Liver (tissue), 9 donors: ENCODE measurements around the gene CCDC50. TPM values are rescaled to one million over a fixed set of nuclear protein-coding genes. Genes with fewer than 3 reads are reported as not detected.

ENCODE experiments used
- DNase-seq: peaks from one replicate; pipeline ENCODE4 v3.0.0-alpha.2; 2017; ENCODE audit warnings: low spot score
- H3K27ac ChIP-seq, 2 donors: one replicate each; pipeline ENCODE4 v1.7.0; 2013; ENCODE audit warnings: inconsistent platforms in 2 of 2, low read length in 2 of 2, control low read depth in 1 of 2, low read depth in 1 of 2, mild to moderate bottlenecking in 1 of 2
- H3K27me3 ChIP-seq, 4 donors: one replicate each; pipeline versions ENCODE4 v1.6.1 to v1.7.0; 2013; ENCODE audit warnings: low read length in 3 of 4, inconsistent platforms in 1 of 4, mild to moderate bottlenecking in 1 of 4, moderate library complexity in 1 of 4; ENCODE audit not compliant: control insufficient read depth in 4 of 4, insufficient read depth in 4 of 4
- H3K36me3 ChIP-seq, 4 donors: one replicate each; pipeline versions ENCODE4 v1.6.1 to v1.7.0; 2013; ENCODE audit warnings: low read length in 3 of 4, mild to moderate bottlenecking in 3 of 4, low read depth in 1 of 4, moderate library complexity in 1 of 4; ENCODE audit not compliant: control insufficient read depth in 4 of 4, insufficient read depth in 3 of 4
- H3K4me1 ChIP-seq, 4 donors: one replicate each; pipeline versions ENCODE4 v1.6.1 to v1.7.0; 2013; ENCODE audit warnings: low read length in 3 of 4, mild to moderate bottlenecking in 3 of 4, moderate library complexity in 1 of 4; ENCODE audit not compliant: control insufficient read depth in 4 of 4, insufficient read depth in 4 of 4
- H3K4me3 ChIP-seq, 3 donors: one replicate each; pipeline versions ENCODE4 v1.6.1 to v1.7.0; 2013; ENCODE audit warnings: low read length in 3 of 3, control low read depth in 1 of 3, low read depth in 1 of 3, mild to moderate bottlenecking in 1 of 3
- H3K9ac ChIP-seq, 2 donors: one replicate each; pipeline ENCODE4 v1.7.0; 2013; ENCODE audit warnings: low read length in 2 of 2, mild to moderate bottlenecking in 2 of 2, moderate library complexity in 2 of 2, control low read depth in 1 of 2, low read depth in 1 of 2
- H3K9me3 ChIP-seq, 4 donors: one replicate each; pipeline versions ENCODE4 v1.6.1 to v1.7.0; 2013; ENCODE audit warnings: low read length in 3 of 4; ENCODE audit not compliant: control insufficient read depth in 4 of 4
- ATF3 ChIP-seq: IDR thresholded peaks from 2 replicates; pipeline ENCODE4 v1.6.1; 2016; ENCODE audit warnings: antibody characterized with exemption
- CTCF ChIP-seq: fragments of 150-350 bp; IDR thresholded peaks from 2 replicates; pipeline ENCODE4 v1.5.1; 2017; ENCODE audit warnings: improper control_type of control experiment, low read depth, low read length; ENCODE audit not compliant: missing input control
- EGR1 ChIP-seq, 2 donors: IDR thresholded peaks; 2 replicates each; pipeline ENCODE4 v1.6.1; 2016 to 2018; ENCODE audit warnings: antibody characterized with exemption in 2 of 2, low read depth in 2 of 2
- FOXA1 ChIP-seq: IDR thresholded peaks from 2 replicates; pipeline ENCODE4 v1.6.1; 2016; ENCODE audit warnings: antibody characterized with exemption
- FOXA2 ChIP-seq: IDR thresholded peaks from 2 replicates; pipeline ENCODE4 v1.6.1; 2016; ENCODE audit warnings: antibody characterized with exemption
- GABPA ChIP-seq, 2 donors: IDR thresholded peaks in 1 of 2; conservative IDR thresholded peaks in 1 of 2; 2 replicates each; pipeline ENCODE4 v1.6.1; 2016; ENCODE audit warnings: antibody characterized with exemption in 2 of 2, mild to moderate bottlenecking in 1 of 2, moderate library complexity in 1 of 2
- HNF4A ChIP-seq, 2 donors: conservative IDR thresholded peaks; 2 replicates each; pipeline ENCODE4 v1.6.1; 2016; ENCODE audit warnings: antibody characterized with exemption in 2 of 2, mild to moderate bottlenecking in 2 of 2
- HNF4G ChIP-seq: IDR thresholded peaks from 2 replicates; pipeline ENCODE4 v1.6.1; 2016; ENCODE audit warnings: antibody characterized with exemption
- JUND ChIP-seq, 2 donors: IDR thresholded peaks; 2 replicates each; pipeline ENCODE4 v1.6.1; 2016; ENCODE audit warnings: antibody characterized with exemption in 2 of 2
- MAX ChIP-seq: IDR thresholded peaks from 2 replicates; pipeline ENCODE4 v1.6.1; 2016; ENCODE audit warnings: antibody characterized with exemption
- NR2F2 ChIP-seq: IDR thresholded peaks from 2 replicates; pipeline ENCODE4 v1.6.1; 2016; ENCODE audit warnings: antibody characterized with exemption
- RAD21 ChIP-seq, 2 donors: IDR thresholded peaks; 2 replicates each; pipeline ENCODE4 v1.6.1; 2016; ENCODE audit warnings: antibody characterized with exemption in 2 of 2, mild to moderate bottlenecking in 2 of 2
- REST ChIP-seq: IDR thresholded peaks from 2 replicates; pipeline ENCODE4 v1.6.1; 2016; ENCODE audit warnings: antibody characterized with exemption, mild to moderate bottlenecking
- RXRA ChIP-seq, 2 donors: IDR thresholded peaks; 2 replicates each; pipeline ENCODE4 v1.6.1; 2017 to 2018; ENCODE audit warnings: antibody characterized with exemption in 2 of 2, mild to moderate bottlenecking in 1 of 2
- SP1 ChIP-seq: IDR thresholded peaks from 2 replicates; pipeline ENCODE4 v1.6.1; 2018; ENCODE audit warnings: antibody characterized with exemption, mild to moderate bottlenecking
- TAF1 ChIP-seq: conservative IDR thresholded peaks from 2 replicates; pipeline ENCODE4 v1.6.1; 2016; ENCODE audit warnings: antibody characterized with exemption, mild to moderate bottlenecking
- YY1 ChIP-seq: IDR thresholded peaks from 2 replicates; pipeline ENCODE4 v1.6.1; 2016; ENCODE audit warnings: antibody characterized with exemption, mild to moderate bottlenecking
- ZBTB33 ChIP-seq: IDR thresholded peaks from 2 replicates; pipeline ENCODE4 v1.6.1; 2016; ENCODE audit warnings: antibody characterized with exemption
- WGBS: extraction: QIAGEN DNeasy Blood & Tissue Kit; methylation state at CpG from one replicate; pipeline ENCODE4 v1.1.7; 2013; 5-methylcytosine and 5-hydroxymethylcytosine counted together
- polyA plus RNA-seq, 2 donors: library from polyadenylated mRNA; stranded (reverse) in 1 of 2; unstranded in 1 of 2; fragments of 200-250 nt in 1 of 2; fragments of >200 nt in 1 of 2; fragmentation: Nextera tagmentation in 1 of 2; extraction: Ambion mirVana in 1 of 2; gene quantifications; one replicate each; pipeline versions ENCODE4 v1.2.1 to v1.2.3, GENCODE V29; 2013 to 2015
- total RNA-seq, 2 donors: library from RNA; depleted of rRNA; stranded (reverse); fragments of >200 nt; gene quantifications; one replicate each; pipeline ENCODE4 v1.2.3, GENCODE V29; 2014
- donor health status: healthy.
- donor health status: healthy.
- donor health status: healthy.
- donor health status: healthy.
- donor health status: healthy.

CCDC50 gene
- total and polyA plus RNA-seq, 4 donors: 15.4 to 69.0 (median 33.6) TPM

- no peak for TF ChIP-seq RAD21 (IDR thresholded peaks at IDR 0.05)
These were observed 4.2 kb downstream of the CCDC50 start (continued) for GRCh38 chr3:191333298-191333880.

- Histone ChIP-seq H3K4me1 (peaks cover 7 to 26% (median 22%) of the 10 kb centered on the region in 4 donors), H3K9me3 (no peaks in the 10 kb centered on the region), H3K27ac (no peak overlapping the region), H3K9ac (no peak overlapping the region), H3K4me3 (no peak overlapping the region), H3K27me3 (no peaks in the 10 kb centered on the region), H3K36me3 (no peaks in the 10 kb centered on the region)
- no peak for DNase-seq
- 84% methylated on average over 4 of the region's 4 CpGs for WGBS
- TF ChIP-seq NR2F2: no peak
- no peak for TF ChIP-seq REST
- no peak for TF ChIP-seq ATF3
- no peak for TF ChIP-seq SP1
- no peak for TF ChIP-seq RXRA (IDR thresholded peaks at IDR 0.05)
- TF ChIP-seq MAX: no peak
- no peak for TF ChIP-seq CTCF
- no peak for TF ChIP-seq JUND (IDR thresholded peaks at IDR 0.05)
- TF ChIP-seq ZBTB33: no peak
- TF ChIP-seq FOXA2: no peak
- no peak for TF ChIP-seq RAD21 (IDR thresholded peaks at IDR 0.05)
- no peak for TF ChIP-seq TAF1
- no peak for TF ChIP-seq EGR1 (IDR thresholded peaks at IDR 0.05; ENCODE audit: low read depth in 2 of 2)
- TF ChIP-seq HNF4A (conservative IDR thresholded peaks at IDR 0.05): no peak
- no peak for TF ChIP-seq HNF4G
- no peak for TF ChIP-seq FOXA1
- TF ChIP-seq YY1: no peak
- TF ChIP-seq GABPA (IDR thresholded peaks at IDR 0.05 in 1 of 2, conservative IDR thresholded peaks at IDR 0.05 in 1 of 2): no peak
These were observed 5.2 kb downstream of the CCDC50 start for GRCh38 chr3:191334346-191334893.
